GM12878 (cell line): ENCODE measurements around the gene LENEP. TPM values are rescaled to one million over a fixed set of nuclear protein-coding genes. Genes with fewer than 3 reads are reported as not detected.

Source experiments
- ATAC-seq: fragments of 200-7000 bp; cut with Tn5 transposase; 3 replicates; pipeline ENCODE4 v1.9.1; 2020; ENCODE audit warnings: mild to moderate bottlenecking, moderate library complexity
- BruUV-seq: library from RNA; stranded (reverse); fragments of 400-500 nt; replicated peaks from 2 replicates; lab custom pipeline; 2021; lab: Mats Ljungman, UMichigan
- CTCF ChIA-PET: fragments of 300-600 bp; sonication (Branson Sonifier 250); formaldehyde crosslinking; extraction: SDS; loops from one replicate; lab custom pipeline; 2021; ENCODE audit warnings: inconsistent platforms; lab: Yijun Ruan, JAX
- POLR2A ChIA-PET: fragments of 350-600 bp; formaldehyde crosslinking; extraction: SDS; loops from one replicate; lab custom pipeline; 2021; ENCODE audit warnings: inconsistent platforms; lab: Charles Lee
- RAD21 ChIA-PET: fragments of 300-600 bp; sonication (Branson Sonifier 250); formaldehyde crosslinking; loops from one replicate; lab custom pipeline; 2023; ENCODE audit warnings: antibody characterized with exemption; ENCODE audit not compliant: unreplicated experiment; lab: Charles Lee
- SMC1A ChIA-PET: fragments of 300-600 bp; sonication (Branson Sonifier 250); formaldehyde crosslinking; loops from one replicate; lab custom pipeline; 2023; ENCODE audit not compliant: unreplicated experiment, uncharacterized antibody; lab: Charles Lee
- DNase-seq: peaks from one replicate; pipeline ENCODE4 v3.0.0-alpha.2; 2011; ENCODE audit warnings: low read depth, low spot score
- FAIRE-seq: peaks from 3 replicates; lab custom pipeline; 2011; peaks lifted over from hg19 to GRCh38; lab: Jason Lieb, UNC
- H2AFZ ChIP-seq: 2 replicates; pipeline ENCODE4 v1.6.0; 2011; ENCODE audit warnings: low read depth, low read length, control low read depth; ENCODE audit not compliant: control insufficient read depth
- H3K27ac ChIP-seq: 2 replicates; pipeline ENCODE4 v1.5.1; 2011; ENCODE audit warnings: control low read depth; ENCODE audit not compliant: control insufficient read depth, insufficient read depth
- H3K27me3 ChIP-seq, 2 experiments: replicated peaks in 1 of 2; 2 replicates each; pipeline versions ENCODE4 v1.6.0 to v1.6.1; 2011; ENCODE audit warnings: low read length in 1 of 2; ENCODE audit not compliant: control insufficient read depth in 2 of 2, insufficient read depth in 2 of 2
- H3K36me3 ChIP-seq, 2 experiments: 2 replicates each; pipeline ENCODE4 v1.5.1; 2011; ENCODE audit warnings: low read length in 1 of 2; ENCODE audit not compliant: control insufficient read depth in 2 of 2, insufficient read depth in 2 of 2
- H3K4me1 ChIP-seq: 2 replicates; pipeline ENCODE4 v1.6.1; 2011; ENCODE audit warnings: mild to moderate bottlenecking, low read length, moderate library complexity, mixed read lengths; ENCODE audit not compliant: control insufficient read depth, insufficient read depth
- H3K4me2 ChIP-seq: 2 replicates; pipeline ENCODE4 v1.6.0; 2011; ENCODE audit warnings: control low read depth; ENCODE audit not compliant: control insufficient read depth, insufficient read depth
- H3K4me3 ChIP-seq: fragments of 200-600 bp; sonication (generic); 2 replicates; pipeline ENCODE4 v1.5.1; 2016
- H3K79me2 ChIP-seq: 2 replicates; pipeline ENCODE4 v1.6.0; 2011; ENCODE audit warnings: low read length; ENCODE audit not compliant: control insufficient read depth, insufficient read depth
- H3K9ac ChIP-seq: 2 replicates; pipeline ENCODE4 v1.8.0; 2011; ENCODE audit warnings: low read length, control low read depth, mixed read lengths; ENCODE audit not compliant: control insufficient read depth, insufficient read depth
- H3K9me3 ChIP-seq: replicated peaks from 3 replicates; pipeline ENCODE4 v1.5.1; 2011; ENCODE audit warnings: mild to moderate bottlenecking, low read length; ENCODE audit not compliant: control insufficient read depth, insufficient read depth
- H4K20me1 ChIP-seq: 2 replicates; pipeline ENCODE4 v1.6.0; 2011; ENCODE audit not compliant: control insufficient read depth, insufficient read depth
- CBX5 ChIP-seq: sonication (generic); IDR thresholded peaks from 2 replicates; pipeline ENCODE4 v1.6.1; 2016; ENCODE audit warnings: low read depth, moderate library complexity, mild to moderate bottlenecking, inconsistent platforms
- DPF2 ChIP-seq: fragments of 450-650 bp; IDR thresholded peaks from 2 replicates; pipeline ENCODE4 v1.6.1; 2017; ENCODE audit warnings: mild to moderate bottlenecking
- EGR1 ChIP-seq, 2 experiments: IDR thresholded peaks; 1 replicate in 1 of 2; 2 replicates in 1 of 2; pipeline ENCODE4 v1.6.1; 2011 to 2012; ENCODE audit warnings: low read depth in 2 of 2, low read length in 2 of 2, borderline replicate concordance in 1 of 2, mild to moderate bottlenecking in 1 of 2, moderate library complexity in 1 of 2
- GATAD2B ChIP-seq: fragments of 450-650 bp; conservative IDR thresholded peaks from 2 replicates; pipeline ENCODE4 v1.6.1; 2017; ENCODE audit warnings: low read depth, mild to moderate bottlenecking, moderate library complexity
- HDAC2 ChIP-seq: fragments of 200-600 bp; sonication (generic); IDR thresholded peaks from 2 replicates; pipeline ENCODE4 v1.6.1; 2017
- HDAC6 ChIP-seq: fragments of 200-600 bp; sonication (generic); IDR thresholded peaks from one replicate; pipeline ENCODE4 v1.8.0; 2017; ENCODE audit warnings: antibody characterized with exemption; ENCODE audit not compliant: unreplicated experiment
- IKZF1 ChIP-seq: fragments of 450-650 bp; conservative IDR thresholded peaks from 2 replicates; pipeline ENCODE4 v1.6.1; 2017; ENCODE audit warnings: antibody characterized with exemption, mild to moderate bottlenecking
- KLF5 ChIP-seq: fragments of 450-650 bp; IDR thresholded peaks from 2 replicates; pipeline ENCODE4 v1.6.1; 2014; ENCODE audit warnings: mild to moderate bottlenecking; ENCODE audit not compliant: partially characterized antibody
- MTA2 ChIP-seq: fragments of 450-650 bp; IDR thresholded peaks from 2 replicates; pipeline ENCODE4 v1.6.1; 2016; ENCODE audit warnings: low read depth, mild to moderate bottlenecking, moderate library complexity
- NRF1 ChIP-seq: conservative IDR thresholded peaks from 2 replicates; pipeline ENCODE4 v1.6.1; 2011; ENCODE audit warnings: mild to moderate bottlenecking, low read depth, low read length, improper control_type of control experiment
- RAD21 ChIP-seq: IDR thresholded peaks from 2 replicates; pipeline ENCODE4 v1.6.1; 2011; ENCODE audit warnings: mild to moderate bottlenecking, low read depth, low read length, moderate library complexity; ENCODE audit not compliant: insufficient read depth
- RB1 ChIP-seq: fragments of 450-650 bp; formaldehyde crosslinking; IDR thresholded peaks from 2 replicates; pipeline ENCODE4 v1.6.1; 2017; ENCODE audit warnings: mild to moderate bottlenecking, borderline replicate concordance
- SMC3 ChIP-seq: IDR thresholded peaks from 2 replicates; pipeline ENCODE4 v1.6.1; 2011; ENCODE audit warnings: low read length, improper control_type of control experiment, borderline replicate concordance
- WGBS: methylation state at CpG from one replicate; pipeline ENCODE4 v1.1.6; 2016; ENCODE audit warnings: low lambda C conversion rate; ENCODE audit not compliant: insufficient replicate concordance, insufficient coverage; ENCODE audit errors: missing lambda C conversion rate; 5-methylcytosine and 5-hydroxymethylcytosine counted together
- in situ Hi-C: fragments of 300-500 bp; cut with MboI; formaldehyde crosslinking; loops from 9 replicates; pipeline ENCODE4 v1.14.3; 2018; ENCODE audit warnings: mixed read lengths
- intact Hi-C: fragments of 100-400 bp; cut with micrococcal nuclease; formaldehyde crosslinking; loops from one replicate; pipeline ENCODE4 v1.14.2; 2022; ENCODE audit not compliant: unreplicated experiment
- polyA plus RNA-seq, 11 experiments: library from polyadenylated mRNA; depleted of rRNA in 4 of 11; unstranded in 6 of 11; stranded (reverse) in 5 of 11; fragments of >200 nt; fragmentation: Nextera tagmentation in 4 of 11; fragmentation: Illumina TruSeq in 1 of 11; extraction: Ambion mirVana in 4 of 11; extraction: Trizol in 1 of 11; gene quantifications; 1 replicate in 1 of 11; 2 replicates in 10 of 11; pipeline versions ENCODE4 v1.2.1 to v1.2.3, GENCODE V29; 2011 to 2016; ENCODE audit warnings: inconsistent platforms in 2 of 11, missing spikeins in 2 of 11, low read depth in 1 of 11
- total RNA-seq, 4 experiments: library from RNA; depleted of rRNA in 3 of 4; stranded (reverse); fragments of >200 nt in 3 of 4; fragmentation: Illumina TruSeq in 1 of 4; extraction: Trizol in 1 of 4; gene quantifications; 2 replicates each; pipeline versions ENCODE4 v1.2.1 to v1.2.3, GENCODE V29; 2013 to 2021
- TF ChIP-seq, protein P1 (sequence below): fragments of 450-650 bp; IDR thresholded peaks from 2 replicates; pipeline ENCODE4 v1.6.1; 2017; ENCODE audit warnings: mild to moderate bottlenecking, low read depth, inconsistent platforms; ENCODE audit not compliant: poor library complexity, severe bottlenecking
- TF ChIP-seq, protein P2 (sequence below), 3 experiments: IDR thresholded peaks in 2 of 3; conservative IDR thresholded peaks in 1 of 3; 2 replicates each; pipeline ENCODE4 v1.5.1; 2011; ENCODE audit warnings: low read depth in 3 of 3, low read length in 3 of 3, mild to moderate bottlenecking in 3 of 3, control low read depth in 2 of 3, moderate library complexity in 2 of 3, inconsistent platforms in 1 of 3, mixed read lengths in 1 of 3; ENCODE audit not compliant: control insufficient read depth in 2 of 3, insufficient read depth in 1 of 3; ENCODE audit errors: extremely low read depth in 1 of 3
- TF ChIP-seq, protein P3 (sequence below): fragments of 450-650 bp; IDR thresholded peaks from 2 replicates; pipeline ENCODE4 v1.6.1; 2017; ENCODE audit warnings: low read depth, mild to moderate bottlenecking, moderate library complexity

The LENEP gene
- total and polyA plus RNA-seq, 10 of the 15 experiments (the other 5 are each of a cell fraction or from before 2014, with no cell fraction given): 0.27 to 1.1 (median 0.64) TPM; not detected in 7

DNA sequence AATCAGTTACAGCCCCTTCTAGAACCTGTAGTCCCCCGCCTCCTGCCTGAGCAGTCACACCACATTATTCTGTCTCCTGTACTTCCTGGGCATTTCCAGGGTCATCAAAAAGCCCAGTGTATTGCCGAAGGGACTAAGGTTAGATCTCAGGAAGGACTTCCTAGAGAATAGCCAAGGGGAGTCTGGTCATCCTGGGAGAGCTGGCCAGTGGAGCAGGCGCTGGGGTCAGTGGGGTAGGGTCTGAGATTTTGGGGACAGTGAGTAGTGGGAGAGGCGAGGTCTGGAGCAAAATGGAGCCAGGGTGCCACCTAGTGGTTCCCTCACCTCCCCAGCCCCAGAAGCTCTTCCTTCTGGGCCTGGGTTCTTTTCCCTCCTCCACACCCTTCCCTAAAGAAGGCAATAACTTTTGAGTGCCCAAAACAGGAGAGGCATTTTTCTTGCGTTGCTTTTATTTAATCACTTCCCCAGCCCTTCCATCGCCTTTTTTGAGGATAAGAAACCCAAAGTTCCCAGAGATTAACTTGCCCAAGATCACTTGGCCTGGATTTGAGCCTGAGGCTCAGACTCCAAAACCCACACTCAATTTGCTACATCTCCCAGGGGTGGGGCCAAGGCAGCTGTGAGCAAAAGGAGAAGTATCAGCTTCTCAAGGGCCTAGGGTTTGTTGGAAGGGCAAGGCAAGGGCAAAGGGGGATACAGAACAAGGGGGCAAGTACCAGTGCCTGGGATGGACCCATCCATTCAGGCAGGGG, 49.6 kb upstream of the LENEP start:
- no peaks in the 10 kb centered on the region for H3K27me3 ChIP-seq
- ChIA-PET POLR2A (interaction anchor here (0.6 to 3.4 kb wide), 12 partner anchors 8 to 1824 kb away, joined by 3 to 19 read pairs (median 4); partner anchors contain the start of genes PMVK, PYGO2, UBE2Q1 and ZBTB7B), CTCF (interaction anchor here (0.5 to 2.2 kb wide), 21 partner anchors 18 to 317 kb away, joined by 3 to 16 read pairs (median 4); partner anchors contain the start of genes LENEP and PYGO2), SMC1A (interaction anchor here (0.7 to 2.1 kb wide), 14 partner anchors 15 to 464 kb away, joined by 3 to 8 read pairs (median 4); partner anchors contain the start of gene ADAM15), RAD21 (interaction anchor here (0.6 to 2.6 kb wide), 17 partner anchors 8 to 540 kb away, joined by 3 to 13 read pairs (median 4); partner anchors contain the start of genes PMVK, PYGO2 and SHC1)
- intact Hi-C loops: no loop called here
- H3K4me3 ChIP-seq: peak overlapping the region; percentile 77
- peaks cover 37% of the 10 kb centered on the region for H3K79me2 ChIP-seq
- H2AFZ ChIP-seq: no peak overlapping the region
- H3K27ac ChIP-seq: peak overlapping the region; percentile 100
- H3K4me2 ChIP-seq: peak overlapping the region; percentile 100
- H3K4me1 ChIP-seq: peaks cover 63% of the 10 kb centered on the region
- ATAC-seq (peak; percentile 37), DNase-seq (no peak), FAIRE-seq (no peak)
- 1% methylated on average over 6 of the region's 6 CpGs for WGBS
- peak overlapping the region; percentile 98 for H3K9ac ChIP-seq
- no peaks in the 10 kb centered on the region; the same call in 2 of the 3 replicates for H3K9me3 ChIP-seq
- H4K20me1 ChIP-seq: no peaks in the 10 kb centered on the region
- H3K36me3 ChIP-seq: peaks cover 3 to 6% of the 10 kb centered on the region in 2 experiments; a peak in 3 of 4 replicates
- BruUV-seq: no TSS peak
- in situ Hi-C loops: no loop called here
- TF ChIP-seq CBX5: no peak
- TF ChIP-seq KLF5: peak; percentile 66
- peak; percentile 56 for TF ChIP-seq GATAD2B
- TF ChIP-seq DPF2: 0 out of 2 replicates have a peak, but pooled peaks have one; percentile 12
- TF ChIP-seq, protein P1, sequence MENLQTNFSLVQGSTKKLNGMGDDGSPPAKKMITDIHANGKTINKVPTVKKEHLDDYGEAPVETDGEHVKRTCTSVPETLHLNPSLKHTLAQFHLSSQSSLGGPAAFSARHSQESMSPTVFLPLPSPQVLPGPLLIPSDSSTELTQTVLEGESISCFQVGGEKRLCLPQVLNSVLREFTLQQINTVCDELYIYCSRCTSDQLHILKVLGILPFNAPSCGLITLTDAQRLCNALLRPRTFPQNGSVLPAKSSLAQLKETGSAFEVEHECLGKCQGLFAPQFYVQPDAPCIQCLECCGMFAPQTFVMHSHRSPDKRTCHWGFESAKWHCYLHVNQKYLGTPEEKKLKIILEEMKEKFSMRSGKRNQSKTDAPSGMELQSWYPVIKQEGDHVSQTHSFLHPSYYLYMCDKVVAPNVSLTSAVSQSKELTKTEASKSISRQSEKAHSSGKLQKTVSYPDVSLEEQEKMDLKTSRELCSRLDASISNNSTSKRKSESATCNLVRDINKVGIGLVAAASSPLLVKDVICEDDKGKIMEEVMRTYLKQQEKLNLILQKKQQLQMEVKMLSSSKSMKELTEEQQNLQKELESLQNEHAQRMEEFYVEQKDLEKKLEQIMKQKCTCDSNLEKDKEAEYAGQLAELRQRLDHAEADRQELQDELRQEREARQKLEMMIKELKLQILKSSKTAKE: peak; percentile 44
- TF ChIP-seq MTA2: peak; percentile 18; the same call in 1 of the 2 replicates
- TF ChIP-seq, protein P2, sequence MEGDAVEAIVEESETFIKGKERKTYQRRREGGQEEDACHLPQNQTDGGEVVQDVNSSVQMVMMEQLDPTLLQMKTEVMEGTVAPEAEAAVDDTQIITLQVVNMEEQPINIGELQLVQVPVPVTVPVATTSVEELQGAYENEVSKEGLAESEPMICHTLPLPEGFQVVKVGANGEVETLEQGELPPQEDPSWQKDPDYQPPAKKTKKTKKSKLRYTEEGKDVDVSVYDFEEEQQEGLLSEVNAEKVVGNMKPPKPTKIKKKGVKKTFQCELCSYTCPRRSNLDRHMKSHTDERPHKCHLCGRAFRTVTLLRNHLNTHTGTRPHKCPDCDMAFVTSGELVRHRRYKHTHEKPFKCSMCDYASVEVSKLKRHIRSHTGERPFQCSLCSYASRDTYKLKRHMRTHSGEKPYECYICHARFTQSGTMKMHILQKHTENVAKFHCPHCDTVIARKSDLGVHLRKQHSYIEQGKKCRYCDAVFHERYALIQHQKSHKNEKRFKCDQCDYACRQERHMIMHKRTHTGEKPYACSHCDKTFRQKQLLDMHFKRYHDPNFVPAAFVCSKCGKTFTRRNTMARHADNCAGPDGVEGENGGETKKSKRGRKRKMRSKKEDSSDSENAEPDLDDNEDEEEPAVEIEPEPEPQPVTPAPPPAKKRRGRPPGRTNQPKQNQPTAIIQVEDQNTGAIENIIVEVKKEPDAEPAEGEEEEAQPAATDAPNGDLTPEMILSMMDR (IDR thresholded peaks at IDR 0.05 in 2 of 3, conservative IDR thresholded peaks at IDR 0.05 in 1 of 3; ENCODE audit: control insufficient read depth in 2 of 3, extremely low read depth in 1 of 3, insufficient read depth in 1 of 3, low read depth in 3 of 3, low read length in 3 of 3): peak; percentile 88 to 90 (median 89)
- TF ChIP-seq RB1: peak; percentile 68; the same call in 1 of the 2 replicates
- TF ChIP-seq RAD21: peak; percentile 71
- peak; percentile 64; the same call in 1 of the 2 replicates for TF ChIP-seq SMC3
- TF ChIP-seq, protein P3, sequence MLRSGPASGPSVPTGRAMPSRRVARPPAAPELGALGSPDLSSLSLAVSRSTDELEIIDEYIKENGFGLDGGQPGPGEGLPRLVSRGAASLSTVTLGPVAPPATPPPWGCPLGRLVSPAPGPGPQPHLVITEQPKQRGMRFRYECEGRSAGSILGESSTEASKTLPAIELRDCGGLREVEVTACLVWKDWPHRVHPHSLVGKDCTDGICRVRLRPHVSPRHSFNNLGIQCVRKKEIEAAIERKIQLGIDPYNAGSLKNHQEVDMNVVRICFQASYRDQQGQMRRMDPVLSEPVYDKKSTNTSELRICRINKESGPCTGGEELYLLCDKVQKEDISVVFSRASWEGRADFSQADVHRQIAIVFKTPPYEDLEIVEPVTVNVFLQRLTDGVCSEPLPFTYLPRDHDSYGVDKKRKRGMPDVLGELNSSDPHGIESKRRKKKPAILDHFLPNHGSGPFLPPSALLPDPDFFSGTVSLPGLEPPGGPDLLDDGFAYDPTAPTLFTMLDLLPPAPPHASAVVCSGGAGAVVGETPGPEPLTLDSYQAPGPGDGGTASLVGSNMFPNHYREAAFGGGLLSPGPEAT: 0 out of 2 replicates have a peak, but pooled peaks have one; percentile 33
- TF ChIP-seq IKZF1: peak; percentile 65
- no peak for TF ChIP-seq HDAC2
- TF ChIP-seq NRF1: no peak
- no peak for TF ChIP-seq HDAC6
- no peak for TF ChIP-seq EGR1 (IDR thresholded peaks at IDR 0.05; ENCODE audit: borderline replicate concordance in 1 of 2, low read depth in 2 of 2, low read length in 2 of 2)
